Ovary (tissue), 3 donors: Measurements from ENCODE around the gene NUDT16.

Source experiments
- CTCF ChIP-seq, 3 donors: fragments of 450-650 bp in 2 of 3; fragments of 200-600 bp in 1 of 3; IDR thresholded peaks; one replicate each; pipeline versions ENCODE4 v1.5.1 to v1.8.0; 2016 to 2022; ENCODE audit warnings: antibody characterized with exemption in 3 of 3, mild to moderate bottlenecking in 1 of 3
- EP300 ChIP-seq: sonication (generic); formaldehyde crosslinking; IDR thresholded peaks from one replicate; pipeline ENCODE4 v1.6.1; 2017; ENCODE audit warnings: antibody characterized with exemption
- POLR2A ChIP-seq: fragments of 450-650 bp; IDR thresholded peaks from one replicate; pipeline ENCODE4 v1.6.1; 2017; ENCODE audit warnings: antibody characterized with exemption, mild to moderate bottlenecking, moderate library complexity
- donor health status: DM: no; HTN: no; CAD: no.

- no peak for TF ChIP-seq CTCF (IDR thresholded peaks at IDR 0.05)
- TF ChIP-seq EP300 = no peak
- TF ChIP-seq POLR2A = no peak
Observed at GRCh38 chr3:131417751-131418150, 36.2 kb downstream of the NUDT16 start.
